Measurements from ENCODE around the gene NT5C3B. TPM values are rescaled to one million over a fixed set of nuclear protein-coding genes. Genes with fewer than 3 reads are reported as not detected.

The NT5C3B gene
- total and polyA plus RNA-seq, 4 donors = 15.3 to 32.0 (median 26.9) TPM

GRCh38 chr17:41871789-41872188 lies 35.8 kb upstream of the NT5C3B start:
- Histone ChIP-seq H3K9me3 (ENCODE audit: control insufficient read depth in 4 of 4, low read length in 3 of 4) (no peaks in the 10 kb centered on the region), H3K27me3 (ENCODE audit: control insufficient read depth in 4 of 4, insufficient read depth in 4 of 4, low read length in 3 of 4) (no peaks in the 10 kb centered on the region), H3K4me1 (ENCODE audit: control insufficient read depth in 4 of 4, insufficient read depth in 4 of 4, low read length in 3 of 4) (peaks cover 11 to 42% (median 32%) of the 10 kb centered on the region in 4 donors), H3K27ac (ENCODE audit: low read depth in 1 of 2, low read length in 2 of 2) (no peak overlapping the region), H3K36me3 (ENCODE audit: control insufficient read depth in 4 of 4, insufficient read depth in 3 of 4, low read depth in 1 of 4, low read length in 3 of 4) (peaks cover 11 to 21% (median 17%) of the 10 kb centered on the region in 4 donors), H3K4me3 (ENCODE audit: low read depth in 1 of 3, low read length in 3 of 3) (no peak overlapping the region), H3K9ac (ENCODE audit: low read depth in 1 of 2, low read length in 2 of 2) (no peak overlapping the region)
- WGBS = 98% methylated on average over 10 of the region's 10 CpGs
- TF ChIP-seq EGR1 (IDR thresholded peaks at IDR 0.05; ENCODE audit: low read depth in 2 of 2) (no peak), ATF3 (IDR thresholded peaks at IDR 0.05) (no peak), SP1 (IDR thresholded peaks at IDR 0.05) (no peak), JUND (IDR thresholded peaks at IDR 0.05) (no peak), GABPA (IDR thresholded peaks at IDR 0.05 in 1 of 2, conservative IDR thresholded peaks at IDR 0.05 in 1 of 2) (no peak), FOXA2 (IDR thresholded peaks at IDR 0.05) (no peak), RXRA (IDR thresholded peaks at IDR 0.05) (no peak), CTCF (IDR thresholded peaks at IDR 0.05; ENCODE audit: low read depth, low read length, missing input control) (no peak), FOXA1 (IDR thresholded peaks at IDR 0.05) (no peak), HNF4G (IDR thresholded peaks at IDR 0.05) (no peak), ZBTB33 (IDR thresholded peaks at IDR 0.05) (no peak), RAD21 (IDR thresholded peaks at IDR 0.05) (no peak), NR2F2 (IDR thresholded peaks at IDR 0.05) (no peak), REST (IDR thresholded peaks at IDR 0.05) (no peak), YY1 (IDR thresholded peaks at IDR 0.05) (no peak)
- no peak for DNase-seq (ENCODE audit: low spot score)

- no peak for DNase-seq (ENCODE audit: low spot score)
- 87% methylated on average over 7 of the region's 7 CpGs for WGBS
- H3K27ac ChIP-seq (ENCODE audit: low read depth in 1 of 2, low read length in 2 of 2) = peak overlapping the region in 1 of 2 donors; percentile 30
- no peaks in the 10 kb centered on the region for H3K27me3 ChIP-seq (ENCODE audit: control insufficient read depth in 4 of 4, insufficient read depth in 4 of 4, low read length in 3 of 4)
- no peak overlapping the region for H3K4me3 ChIP-seq (ENCODE audit: low read depth in 1 of 3, low read length in 3 of 3)
- peaks cover 11 to 42% (median 32%) of the 10 kb centered on the region in 4 donors for H3K4me1 ChIP-seq (ENCODE audit: control insufficient read depth in 4 of 4, insufficient read depth in 4 of 4, low read length in 3 of 4)
- no peak overlapping the region for H3K9ac ChIP-seq (ENCODE audit: low read depth in 1 of 2, low read length in 2 of 2)
- peaks cover 11 to 21% (median 17%) of the 10 kb centered on the region in 4 donors for H3K36me3 ChIP-seq (ENCODE audit: control insufficient read depth in 4 of 4, insufficient read depth in 3 of 4, low read depth in 1 of 4, low read length in 3 of 4)
- H3K9me3 ChIP-seq (ENCODE audit: control insufficient read depth in 4 of 4, low read length in 3 of 4) = no peaks in the 10 kb centered on the region
- TF ChIP-seq FOXA2 (IDR thresholded peaks at IDR 0.05) = no peak
- TF ChIP-seq HNF4A (conservative IDR thresholded peaks at IDR 0.05) = no peak
- TF ChIP-seq REST (IDR thresholded peaks at IDR 0.05) = no peak
- no peak for TF ChIP-seq CTCF (IDR thresholded peaks at IDR 0.05; ENCODE audit: low read depth, low read length, missing input control)
- TF ChIP-seq NR2F2 (IDR thresholded peaks at IDR 0.05) = no peak
- TF ChIP-seq JUND (IDR thresholded peaks at IDR 0.05) = no peak
- no peak for TF ChIP-seq ZBTB33 (IDR thresholded peaks at IDR 0.05)
- TF ChIP-seq GABPA (IDR thresholded peaks at IDR 0.05 in 1 of 2, conservative IDR thresholded peaks at IDR 0.05 in 1 of 2) = no peak
These were observed 34.6 kb upstream of the NT5C3B start for GRCh38 chr17:41870627-41871026.

All from liver (tissue), 9 donors.